ENCODE results near the gene CTIF. TPM values are rescaled to one million over a fixed set of nuclear protein-coding genes. Genes with fewer than 3 reads are reported as not detected.
"Not testable (repeated sequence)": the region's sequence is repeated elsewhere in the genome, so short reads cannot be mapped to it uniquely, and the experiment has no call there.

CTIF gene
- total RNA-seq, 2 experiments from 2014 or later = 0.06 to 0.38 TPM

- CTCF ChIA-PET (ENCODE audit: unreplicated experiment) = not testable (repeated sequence)
Observed at GRCh38 chr18:48512498-48512897, 26.3 kb upstream of the CTIF start.

GRCh38 chr18:48514786-48515185, 24.0 kb upstream of the CTIF start:
- H3K4me1 ChIP-seq (ENCODE audit: insufficient read depth, low read length, poor library complexity, severe bottlenecking) = no peaks in the 10 kb centered on the region
- TF ChIP-seq EZH2phosphoT487 (IDR thresholded peaks at IDR 0.05; ENCODE audit: borderline replicate concordance, low read depth, low read length) (no peak), CTCF (conservative IDR thresholded peaks at IDR 0.05; ENCODE audit: low read length) (no peak)
- ChIA-PET CTCF (ENCODE audit: unreplicated experiment) (no interaction called here), POLR2A (no interaction called here)
- H3K4me3 ChIP-seq (ENCODE audit: low read depth, low read length, poor library complexity, severe bottlenecking) = no peak overlapping the region
- no peaks in the 10 kb centered on the region for H3K9me3 ChIP-seq (ENCODE audit: low read length)
- no peaks in the 10 kb centered on the region for H3K36me3 ChIP-seq (ENCODE audit: insufficient read depth, low read length)
- H2AFZ ChIP-seq (ENCODE audit: low read length) = no peak overlapping the region
- no peak overlapping the region for H3K4me2 ChIP-seq (ENCODE audit: low read length)
- no peak overlapping the region for H3K27ac ChIP-seq (ENCODE audit: low read depth, low read length, poor library complexity, severe bottlenecking)
- intact Hi-C loops (cut with micrococcal nuclease; ENCODE audit: unreplicated experiment) = no loop called here
- H3K79me2 ChIP-seq (ENCODE audit: insufficient read depth, low read depth, low read length) = no peaks in the 10 kb centered on the region
- no peaks in the 10 kb centered on the region for H3K9me2 ChIP-seq (ENCODE audit: insufficient read depth, low read length)
- DNase-seq (ENCODE audit: low spot score) = no peak
- no peaks in the 10 kb centered on the region for H4K20me1 ChIP-seq (ENCODE audit: insufficient read depth, low read length)
- BruUV-seq (replicated peaks) = no TSS peak

More at GRCh38 chr18:48512498-48512897, 26.3 kb upstream of the CTIF start:
- H3K79me2 ChIP-seq (ENCODE audit: insufficient read depth, low read depth, low read length); H3K9me3 ChIP-seq (ENCODE audit: low read length); H3K4me2 ChIP-seq (ENCODE audit: low read length); H3K9me2 ChIP-seq (ENCODE audit: insufficient read depth, low read length); BruUV-seq (replicated peaks); intact Hi-C loops (cut with micrococcal nuclease; ENCODE audit: unreplicated experiment); H3K4me1 ChIP-seq (ENCODE audit: insufficient read depth, low read length, poor library complexity, severe bottlenecking); H3K27ac ChIP-seq (ENCODE audit: low read depth, low read length, poor library complexity, severe bottlenecking); H3K36me3 ChIP-seq (ENCODE audit: insufficient read depth, low read length); H2AFZ ChIP-seq (ENCODE audit: low read length); H3K4me3 ChIP-seq (ENCODE audit: low read depth, low read length, poor library complexity, severe bottlenecking); DNase-seq (ENCODE audit: low spot score); H4K20me1 ChIP-seq (ENCODE audit: insufficient read depth, low read length): not testable (repeated sequence)
- POLR2A ChIA-PET = interaction anchor here (0.7 kb wide), 1 partner anchor 1587 kb away, joined by 3 read pairs; no protein-coding TSS in a partner anchor

- Histone ChIP-seq H3K4me3 (ENCODE audit: low read depth, low read length, poor library complexity, severe bottlenecking) (no peak overlapping the region), H3K4me2 (ENCODE audit: low read length) (no peak overlapping the region), H2AFZ (ENCODE audit: low read length) (no peak overlapping the region), H3K4me1 (ENCODE audit: insufficient read depth, low read length, poor library complexity, severe bottlenecking) (no peaks in the 10 kb centered on the region), H3K9me3 (ENCODE audit: low read length) (no peaks in the 10 kb centered on the region), H3K79me2 (ENCODE audit: insufficient read depth, low read depth, low read length) (no peaks in the 10 kb centered on the region), H3K9me2 (ENCODE audit: insufficient read depth, low read length) (no peaks in the 10 kb centered on the region), H3K27ac (ENCODE audit: low read depth, low read length, poor library complexity, severe bottlenecking) (no peak overlapping the region), H4K20me1 (ENCODE audit: insufficient read depth, low read length) (no peaks in the 10 kb centered on the region), H3K36me3 (ENCODE audit: insufficient read depth, low read length) (no peaks in the 10 kb centered on the region)
- DNase-seq (ENCODE audit: low spot score) = no peak
- intact Hi-C loops (cut with micrococcal nuclease; ENCODE audit: unreplicated experiment) = no loop called here
- CTCF ChIA-PET (ENCODE audit: unreplicated experiment) = no interaction called here
- TF ChIP-seq CTCF (conservative IDR thresholded peaks at IDR 0.05; ENCODE audit: low read length) = no peak
- no peak for TF ChIP-seq EZH2phosphoT487 (IDR thresholded peaks at IDR 0.05; ENCODE audit: borderline replicate concordance, low read depth, low read length)
- no TSS peak for BruUV-seq (replicated peaks)
- POLR2A ChIA-PET = no interaction called here
Observed at GRCh38 chr18:48517048-48517447, 21.8 kb upstream of the CTIF start.

Data from OCI-LY7 (cell line).